ENCODE measurements around the gene IFIH1. TPM values are rescaled to one million over a fixed set of nuclear protein-coding genes. Genes with fewer than 3 reads are reported as not detected.

The IFIH1 gene
- total and polyA plus RNA-seq, 2 donors (not counting 3 experiments of a cell fraction or from before 2014, with no cell fraction given): 1.3 to 6.9 TPM

DNA sequence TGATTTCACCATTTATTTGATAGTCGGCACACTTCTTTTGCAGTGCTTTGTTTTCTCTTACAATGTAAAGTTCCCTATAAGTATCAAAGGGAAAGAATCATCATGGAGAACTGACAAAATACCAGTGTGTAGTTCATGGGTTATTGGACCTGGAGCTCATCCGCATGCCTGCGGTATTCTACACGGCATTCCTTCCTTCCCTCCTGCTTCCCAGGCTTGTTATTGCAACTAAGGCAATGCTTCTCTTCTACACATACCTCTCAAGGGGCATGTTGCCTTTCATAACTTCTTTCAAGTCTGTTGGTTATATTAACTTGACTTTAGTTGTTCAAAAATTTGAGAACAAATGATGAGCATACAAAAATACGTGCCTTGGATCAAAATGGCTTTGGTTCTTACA, 51.0 kb downstream of the IFIH1 start:
- POLR2A ChIA-PET: no interaction called here
- DNase-seq (ENCODE audit: low read depth, low spot score) (no peak), FAIRE-seq (no peak)
- no TSS peak for BruUV-seq (replicated peaks)
- H3K27me3 ChIP-seq (ENCODE audit: control insufficient read depth in 2 of 2, insufficient read depth in 2 of 2, low read length in 2 of 2): no peaks in the 10 kb centered on the region
- no peak overlapping the region for H2AFZ ChIP-seq (ENCODE audit: low read depth, low read length)
- no peaks in the 10 kb centered on the region for H3K36me3 ChIP-seq (ENCODE audit: control insufficient read depth in 2 of 2, extremely low read depth in 1 of 2, insufficient read depth in 2 of 2, low read length in 2 of 2)
- H3K27ac ChIP-seq (ENCODE audit: insufficient read depth, low read depth, low read length): no peak overlapping the region
- no peaks in the 10 kb centered on the region for H3K9me1 ChIP-seq (replicated peaks; ENCODE audit: control insufficient read depth, extremely low read depth, insufficient read depth, low read length)
- no peaks in the 10 kb centered on the region for H4K20me1 ChIP-seq (replicated peaks; ENCODE audit: control insufficient read depth, extremely low read depth, insufficient read depth, low read length)
- H3K4me1 ChIP-seq (ENCODE audit: control insufficient read depth, extremely low read depth, insufficient read depth, low read length): no peaks in the 10 kb centered on the region
- no peaks in the 10 kb centered on the region for H3K79me2 ChIP-seq (ENCODE audit: control insufficient read depth, insufficient read depth, low read length)
- dilution Hi-C loops (cut with MboI; ENCODE audit: extremely low pct_ligation_motif_present, low sequenced_read_pairs): no loop called here
- no peak overlapping the region for H3K4me2 ChIP-seq (ENCODE audit: insufficient read depth, low read length)
- no peak overlapping the region for H3K9ac ChIP-seq (replicated peaks; ENCODE audit: extremely low read depth, insufficient read depth, low read length)
- intact Hi-C loops (cut with micrococcal nuclease): no loop called here
- TF ChIP-seq GATA2 (IDR thresholded peaks at IDR 0.05; ENCODE audit: insufficient read depth, insufficient read length, low read depth, low read length) (no peak), POLR2A (IDR thresholded peaks at IDR 0.05; ENCODE audit: low read depth, low read length) (no peak), JUN (IDR thresholded peaks at IDR 0.05; ENCODE audit: borderline replicate concordance, insufficient read depth, insufficient read length, low read depth) (no peak), MYC (IDR thresholded peaks at IDR 0.05; ENCODE audit: low read depth, low read length) (no peak), FOS (IDR thresholded peaks at IDR 0.05; ENCODE audit: borderline replicate concordance, insufficient read depth, low read length) (no peak), POLR2AphosphoS5 (IDR thresholded peaks at IDR 0.05; ENCODE audit: insufficient read depth, low read depth, low read length) (no peak), EZH2 (IDR thresholded peaks at IDR 0.05; ENCODE audit: borderline replicate concordance, low read depth, low read length, severe bottlenecking) (no peak)
- TF ChIP-seq, protein P1, sequence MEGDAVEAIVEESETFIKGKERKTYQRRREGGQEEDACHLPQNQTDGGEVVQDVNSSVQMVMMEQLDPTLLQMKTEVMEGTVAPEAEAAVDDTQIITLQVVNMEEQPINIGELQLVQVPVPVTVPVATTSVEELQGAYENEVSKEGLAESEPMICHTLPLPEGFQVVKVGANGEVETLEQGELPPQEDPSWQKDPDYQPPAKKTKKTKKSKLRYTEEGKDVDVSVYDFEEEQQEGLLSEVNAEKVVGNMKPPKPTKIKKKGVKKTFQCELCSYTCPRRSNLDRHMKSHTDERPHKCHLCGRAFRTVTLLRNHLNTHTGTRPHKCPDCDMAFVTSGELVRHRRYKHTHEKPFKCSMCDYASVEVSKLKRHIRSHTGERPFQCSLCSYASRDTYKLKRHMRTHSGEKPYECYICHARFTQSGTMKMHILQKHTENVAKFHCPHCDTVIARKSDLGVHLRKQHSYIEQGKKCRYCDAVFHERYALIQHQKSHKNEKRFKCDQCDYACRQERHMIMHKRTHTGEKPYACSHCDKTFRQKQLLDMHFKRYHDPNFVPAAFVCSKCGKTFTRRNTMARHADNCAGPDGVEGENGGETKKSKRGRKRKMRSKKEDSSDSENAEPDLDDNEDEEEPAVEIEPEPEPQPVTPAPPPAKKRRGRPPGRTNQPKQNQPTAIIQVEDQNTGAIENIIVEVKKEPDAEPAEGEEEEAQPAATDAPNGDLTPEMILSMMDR (IDR thresholded peaks at IDR 0.05; ENCODE audit: extremely low read depth in 1 of 2, insufficient read depth in 1 of 2, low read depth in 1 of 2, low read length in 2 of 2): no peak
- TF ChIP-seq, protein P2, sequence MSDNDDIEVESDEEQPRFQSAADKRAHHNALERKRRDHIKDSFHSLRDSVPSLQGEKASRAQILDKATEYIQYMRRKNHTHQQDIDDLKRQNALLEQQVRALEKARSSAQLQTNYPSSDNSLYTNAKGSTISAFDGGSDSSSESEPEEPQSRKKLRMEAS (IDR thresholded peaks at IDR 0.05; ENCODE audit: insufficient read depth, insufficient read length): no peak
- H3K4me3 ChIP-seq (replicated peaks in 1 of 3; ENCODE audit: insufficient read depth in 1 of 3, low read depth in 1 of 3, low read length in 3 of 3): no peak overlapping the region
- no peaks in the 10 kb centered on the region for H3K9me3 ChIP-seq (replicated peaks; ENCODE audit: control insufficient read depth, insufficient read depth, low read length)
- CTCF ChIA-PET: interaction anchor here (2.2 kb wide), 1 partner anchor 47 kb away, joined by 9 read pairs; no protein-coding TSS in a partner anchor

Data from endothelial cell of umbilical vein (primary cell).